A673 (cell line): ENCODE data around the gene PLB1. TPM values are rescaled to one million over a fixed set of nuclear protein-coding genes. Genes with fewer than 3 reads are reported as not detected.

Experiments used
- BruUV-seq: library from RNA; stranded (reverse); fragments of 400-500 nt; replicated peaks from 2 replicates; lab custom pipeline; 2021; lab: Mats Ljungman, UMichigan
- CTCF ChIA-PET: fragments of 300-600 bp; sonication (Branson Sonifier 250); formaldehyde crosslinking; loops from one replicate; lab custom pipeline; 2022; ENCODE audit warnings: antibody characterized with exemption; lab: Charles Lee
- POLR2A ChIA-PET: fragments of 300-600 bp; sonication (Branson Sonifier 250); formaldehyde crosslinking; loops from one replicate; lab custom pipeline; 2022; ENCODE audit warnings: antibody characterized with exemption; ENCODE audit not compliant: low non-redundant PET; lab: Charles Lee
- DNase-seq: peaks from one replicate; pipeline ENCODE4 v3.0.0-alpha.2; 2015; ENCODE audit warnings: low spot score
- H3K27ac ChIP-seq: fragments of 200-600 bp; sonication (generic); 2 replicates; pipeline ENCODE4 v1.5.1; 2016; ENCODE audit warnings: mixed run types, low read depth, mild to moderate bottlenecking, mixed read lengths, antibody characterized with exemption, low read length; ENCODE audit not compliant: poor library complexity, severe bottlenecking
- H3K27me3 ChIP-seq: fragments of 200-600 bp; sonication (generic); replicated peaks from 2 replicates; pipeline ENCODE4 v1.6.1; 2017; ENCODE audit warnings: mixed run types, low read depth, mild to moderate bottlenecking, mixed read lengths, antibody characterized with exemption, low read length; ENCODE audit not compliant: insufficient read depth, poor library complexity
- H3K36me3 ChIP-seq: fragments of 200-600 bp; sonication (generic); 2 replicates; pipeline ENCODE4 v1.6.1; 2016; ENCODE audit warnings: mixed run types, mild to moderate bottlenecking, mixed read lengths, antibody characterized with exemption, low read length; ENCODE audit not compliant: insufficient read depth, poor library complexity, severe bottlenecking
- H3K4me1 ChIP-seq: fragments of 200-600 bp; sonication (generic); 2 replicates; pipeline ENCODE4 v1.6.1; 2017; ENCODE audit warnings: mixed run types, mild to moderate bottlenecking, mixed read lengths, antibody characterized with exemption, low read length; ENCODE audit not compliant: insufficient read depth, poor library complexity, severe bottlenecking
- H3K4me3 ChIP-seq: fragments of 200-600 bp; sonication (generic); 2 replicates; pipeline ENCODE4 v1.5.1; 2016; ENCODE audit warnings: low read depth, mixed run types, mild to moderate bottlenecking, mixed read lengths, low read length; ENCODE audit not compliant: poor library complexity, severe bottlenecking
- H3K9me3 ChIP-seq: fragments of 200-600 bp; sonication (generic); 2 replicates; pipeline ENCODE4 v1.6.1; 2016; ENCODE audit warnings: mixed run types, low read depth, mild to moderate bottlenecking, mixed read lengths, antibody characterized with exemption, low read length; ENCODE audit not compliant: poor library complexity, severe bottlenecking
- CTCF ChIP-seq: fragments of 300-800, 200-600 bp; sonication (generic); conservative IDR thresholded peaks from 2 replicates; pipeline ENCODE4 v1.5.1; 2017; ENCODE audit warnings: low read depth, mild to moderate bottlenecking, antibody characterized with exemption, low read length, moderate library complexity, mixed read lengths
- EZH2 ChIP-seq: fragments of 200-600 bp; sonication (generic); IDR thresholded peaks from 2 replicates; pipeline ENCODE4 v1.6.1; 2017; ENCODE audit warnings: borderline replicate concordance, low read depth, mild to moderate bottlenecking, mixed read lengths, antibody characterized with exemption, low read length; ENCODE audit not compliant: poor library complexity, severe bottlenecking
- intact Hi-C: fragments of 100-400 bp; cut with micrococcal nuclease; formaldehyde crosslinking; loops from one replicate; pipeline ENCODE4 v1.10.0; 2022; ENCODE audit not compliant: unreplicated experiment
- total RNA-seq: library from RNA; stranded (reverse); gene quantifications from 2 replicates; pipeline ENCODE4 v1.2.3, GENCODE V29; 2021

Gene PLB1
- total RNA-seq, 1 experiment from 2014 or later = 0.39 TPM

DNA sequence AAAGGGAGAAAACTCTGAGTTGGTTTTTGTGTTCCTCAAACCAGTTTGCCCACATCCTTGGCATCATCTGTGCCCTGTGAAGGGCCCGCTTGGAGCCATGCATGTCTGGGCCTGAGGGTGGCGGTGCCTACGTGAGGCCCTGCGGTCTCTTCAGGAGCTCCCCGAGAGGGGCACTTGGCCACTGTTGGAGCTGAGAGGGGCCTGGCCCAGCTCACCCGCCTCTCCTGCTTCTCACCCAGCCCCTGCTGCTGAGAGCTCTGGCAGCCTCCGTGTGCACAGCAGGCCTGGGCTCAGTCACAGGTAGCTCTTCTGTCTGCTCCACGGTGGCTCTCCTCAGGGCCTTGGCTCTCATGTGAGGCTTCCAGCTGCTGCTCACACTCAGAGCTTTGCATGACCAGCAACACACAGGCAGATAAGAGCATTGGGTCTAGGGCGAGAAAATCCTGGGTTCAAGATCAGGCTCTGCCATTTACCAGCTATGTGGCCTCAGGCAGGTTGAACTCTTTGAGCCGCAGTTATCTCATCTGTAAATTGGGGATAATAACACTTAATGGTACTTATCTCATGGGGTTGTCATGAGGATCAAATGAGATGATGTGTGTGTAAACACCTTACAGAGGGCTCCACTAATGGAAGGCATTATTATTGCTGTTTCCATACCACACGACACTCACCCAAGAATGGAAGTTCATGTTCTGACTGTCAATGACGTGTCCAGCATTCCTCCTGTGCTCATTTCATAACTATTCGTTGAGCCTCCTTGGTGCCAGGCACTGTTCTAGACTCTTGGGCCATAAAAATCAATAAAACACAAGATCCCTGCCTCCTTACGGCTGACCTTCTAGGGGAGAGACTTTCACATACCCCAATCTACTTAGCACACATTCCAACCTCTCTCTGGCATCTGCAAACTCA, 41.6 kb upstream of the PLB1 start:
- no peaks in the 10 kb centered on the region for H3K27me3 ChIP-seq
- H3K36me3 ChIP-seq = no peaks in the 10 kb centered on the region
- H3K9me3 ChIP-seq = no peaks in the 10 kb centered on the region
- intact Hi-C loops = loop anchor here (5.0 kb wide), 1 partner anchor 752 kb away; no protein-coding TSS in a partner anchor
- DNase-seq = no peak
- no TSS peak for BruUV-seq
- TF ChIP-seq EZH2 = no peak
- no peaks in the 10 kb centered on the region for H3K4me1 ChIP-seq
- H3K4me3 ChIP-seq = no peak overlapping the region
- CTCF ChIA-PET = no interaction called here
- H3K27ac ChIP-seq = no peak overlapping the region
- POLR2A ChIA-PET = no interaction called here

DNA sequence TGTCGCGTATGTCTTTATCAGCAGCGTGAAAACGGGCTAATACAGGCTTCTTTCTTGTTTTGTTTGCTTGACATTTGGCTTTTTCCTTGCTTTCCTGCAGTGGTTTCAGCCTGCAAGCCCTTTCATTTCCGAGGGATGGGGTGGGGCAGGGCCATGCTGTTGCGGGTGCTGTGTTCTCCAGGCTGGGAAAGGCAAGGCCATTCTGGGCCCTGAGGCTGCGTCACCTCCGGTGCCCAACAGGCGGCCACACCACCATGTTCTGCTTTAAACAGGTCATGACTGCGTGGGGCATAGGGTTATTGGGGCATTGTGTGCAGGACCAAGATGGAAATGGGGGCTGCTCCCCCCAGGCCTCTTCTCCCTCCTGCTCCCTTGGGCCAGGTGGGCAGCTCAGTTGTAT, 38.6 kb upstream of the PLB1 start:
- Histone ChIP-seq H3K4me1 (no peaks in the 10 kb centered on the region), H3K9me3 (no peaks in the 10 kb centered on the region), H3K27ac (no peak overlapping the region), H3K4me3 (no peak overlapping the region), H3K36me3 (no peaks in the 10 kb centered on the region), H3K27me3 (no peaks in the 10 kb centered on the region)
- ChIA-PET POLR2A (no interaction called here), CTCF (no interaction called here)
- intact Hi-C loops = no loop called here
- BruUV-seq = no TSS peak
- DNase-seq = no peak
- TF ChIP-seq EZH2 (no peak), CTCF (no peak)

- DNase-seq = no peak
- H3K27me3 ChIP-seq = no peaks in the 10 kb centered on the region
- no peaks in the 10 kb centered on the region for H3K4me1 ChIP-seq
- no TSS peak for BruUV-seq
- no peak overlapping the region for H3K4me3 ChIP-seq
- no peak for TF ChIP-seq EZH2
- no peak for TF ChIP-seq CTCF
- no peaks in the 10 kb centered on the region for H3K9me3 ChIP-seq
- no peaks in the 10 kb centered on the region for H3K36me3 ChIP-seq
- H3K27ac ChIP-seq = no peak overlapping the region
- intact Hi-C loops = no loop called here
- CTCF ChIA-PET = no interaction called here
- POLR2A ChIA-PET = no interaction called here
These were observed 34.8 kb upstream of the PLB1 start for GRCh38 chr2:28461056-28461455.
